MM.1S (cell line): ENCODE data around the gene ORAI3.

ENCODE experiments used
- CTCF ChIP-seq: fragments of 300-600 bp; sonication (generic); IDR thresholded peaks from 2 replicates; pipeline ENCODE4 v1.5.1; 2016; ENCODE audit warnings: antibody characterized with exemption, low read length, mixed read lengths
- EZH2 ChIP-seq: fragments of 300-600 bp; sonication (generic); optimal IDR thresholded peaks from 2 replicates; pipeline ENCODE3; 2017; ENCODE audit warnings: low read depth, mild to moderate bottlenecking, antibody characterized with exemption, low read length, mixed read lengths
- EZH2phosphoT487 ChIP-seq: fragments of 300-600 bp; sonication (generic); IDR thresholded peaks from 2 replicates; pipeline ENCODE4 v1.6.1; 2018; ENCODE audit warnings: antibody characterized with exemption, low read length

GRCh38 chr16:30990105-30990504 is 41.2 kb downstream of the ORAI3 start:
- TF ChIP-seq CTCF (no peak), EZH2phosphoT487 (no peak), EZH2 (no peak)
